HG03108 (cell line): ENCODE measurements around the gene ANKRD13C.
A peak's percentile ranks its signal among the peaks of the same experiment; 100 is the strongest.

Experiments used
- ATAC-seq: cut with Tn5 transposase; IDR thresholded peaks from one replicate; pipeline ENCODE4 v1.9.1; 2021; ENCODE audit warnings: moderate library complexity; ENCODE audit not compliant: unreplicated experiment

Gene ANKRD13C

GRCh38 chr1:70221238-70222121 lies 133.0 kb downstream of the ANKRD13C start, which contains the start of gene SRSF11:
Gene SRSF11, plus strand, starts transcription at chr1:70221380. Its CDS starts 257 bp downstream, at chr1:70221637.
- ATAC-seq, result peak; percentile 94

GRCh38 chr1:70220517-70221237 lies 133.8 kb downstream of the ANKRD13C start:
- ATAC-seq, result peak; percentile 1

GRCh38 chr1:70220015-70220414 lies 134.5 kb downstream of the ANKRD13C start:
- no peak for ATAC-seq

GRCh38 chr1:70211541-70211940 lies 143.0 kb downstream of the ANKRD13C start:
- ATAC-seq, result no peak

- ATAC-seq, result no peak
Observed at GRCh38 chr1:70210820-70211219, 143.7 kb downstream of the ANKRD13C start.
